GM18873 (cell line): ENCODE results near the gene NOL3.

ENCODE experiments used
- ATAC-seq: cut with Tn5 transposase; IDR thresholded peaks from one replicate; pipeline ENCODE4 v1.9.1; 2021; ENCODE audit warnings: mild to moderate bottlenecking, moderate library complexity, moderate number of reproducible peaks; ENCODE audit not compliant: unreplicated experiment, low FRiP score

Gene NOL3

GRCh38 chr16:67202426-67202825 lies 32.1 kb downstream of the NOL3 start:
- no peak for ATAC-seq

GRCh38 chr16:67202956-67203493 lies 32.7 kb downstream of the NOL3 start:
- no peak for ATAC-seq

GRCh38 chr16:67204076-67204475 lies 33.7 kb downstream of the NOL3 start:
- ATAC-seq, result no peak

- ATAC-seq, result no peak
Measured at GRCh38 chr16:67206129-67206837, 35.9 kb downstream of the NOL3 start.

- no peak for ATAC-seq
Measured at GRCh38 chr16:67206838-67207248, 36.5 kb downstream of the NOL3 start.

GRCh38 chr16:67207249-67208091 lies 37.1 kb downstream of the NOL3 start:
- ATAC-seq, result no peak

GRCh38 chr16:67208154-67208896 lies 38.0 kb downstream of the NOL3 start:
- ATAC-seq, result no peak

- no peak for ATAC-seq
Measured at GRCh38 chr16:67209565-67209964, 39.2 kb downstream of the NOL3 start.

GRCh38 chr16:67210069-67210937 lies 40.0 kb downstream of the NOL3 start:
- no peak for ATAC-seq

GRCh38 chr16:67211674-67212073 lies 41.3 kb downstream of the NOL3 start:
- ATAC-seq, result no peak

- ATAC-seq, result no peak
Measured at GRCh38 chr16:67212766-67213165, 42.4 kb downstream of the NOL3 start.

- no peak for ATAC-seq
Measured at GRCh38 chr16:67213197-67214019, 43.1 kb downstream of the NOL3 start.

- ATAC-seq, result no peak
Measured at GRCh38 chr16:67215706-67216105, 45.4 kb downstream of the NOL3 start.

GRCh38 chr16:67216612-67217490 lies 46.5 kb downstream of the NOL3 start:
- no peak for ATAC-seq

GRCh38 chr16:67223992-67224391 lies 53.7 kb downstream of the NOL3 start:
- ATAC-seq, result no peak
